ENCODE results near the gene SIAH1.
A peak's percentile ranks its signal among the peaks of the same experiment; 100 is the strongest.
"Not testable (repeated sequence)": the region's sequence is repeated elsewhere in the genome, so short reads cannot be mapped to it uniquely, and the experiment has no call there.

SIAH1 gene, protein sequence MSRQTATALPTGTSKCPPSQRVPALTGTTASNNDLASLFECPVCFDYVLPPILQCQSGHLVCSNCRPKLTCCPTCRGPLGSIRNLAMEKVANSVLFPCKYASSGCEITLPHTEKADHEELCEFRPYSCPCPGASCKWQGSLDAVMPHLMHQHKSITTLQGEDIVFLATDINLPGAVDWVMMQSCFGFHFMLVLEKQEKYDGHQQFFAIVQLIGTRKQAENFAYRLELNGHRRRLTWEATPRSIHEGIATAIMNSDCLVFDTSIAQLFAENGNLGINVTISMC

DNA sequence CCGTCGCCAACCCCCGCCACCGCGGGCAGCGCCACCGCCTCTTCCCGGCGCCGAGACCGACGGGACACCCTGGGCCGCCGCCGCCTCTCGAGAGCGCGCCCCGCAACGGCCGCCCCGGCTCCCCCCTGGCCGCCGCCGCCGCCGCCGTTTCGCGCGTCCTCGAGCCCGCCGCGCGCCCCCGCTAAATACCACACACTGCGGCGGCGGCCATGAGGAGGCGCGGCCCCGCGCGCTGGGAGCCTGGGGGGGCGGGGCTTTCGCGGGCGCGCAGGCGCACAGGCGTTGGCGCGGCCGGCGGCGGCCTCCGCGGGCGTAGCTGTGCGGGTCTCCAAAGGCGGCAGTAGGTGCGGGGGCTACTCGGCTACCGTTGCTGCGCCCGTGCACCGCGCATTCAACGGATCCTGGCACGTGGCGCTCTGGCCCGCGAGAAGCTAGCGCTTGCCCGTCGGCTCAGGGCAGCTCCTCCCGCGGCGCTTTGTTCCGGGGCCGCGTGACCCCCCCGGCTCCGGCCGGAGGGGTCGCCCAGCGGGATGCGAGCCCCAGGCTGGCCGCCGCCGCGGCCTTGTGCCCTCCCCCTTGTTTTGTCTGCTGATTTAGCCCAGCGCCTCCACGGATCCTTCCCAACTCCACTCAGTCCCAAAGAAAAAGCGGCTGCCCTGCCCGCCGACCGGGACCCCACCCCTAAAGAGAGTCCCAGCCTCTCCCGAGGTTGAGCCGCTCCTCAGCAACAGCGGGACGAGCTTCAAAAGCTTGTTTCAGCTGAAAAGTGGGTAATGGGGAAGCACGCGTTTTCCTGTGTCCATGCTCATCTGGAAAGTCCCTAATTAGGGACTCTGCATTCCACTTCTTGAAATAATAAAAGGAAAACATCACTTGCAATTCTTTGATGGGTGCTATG, at the start of gene SIAH1:
Gene SIAH1, minus strand, starts transcription at position 161 of the 898 bp plus-strand sequence. CDS start 22,985 bp downstream, outside the sequence.
- in situ Hi-C loops (cut with HindIII; ENCODE audit: low pct_unique_long_range_greater_than_20kb, low sequenced_read_pairs) = no loop called here
- DNase-seq (ENCODE audit: low read depth in 1 of 2, low spot score in 1 of 2) = peak; percentile 82
- no peak for TF ChIP-seq JUND (IDR thresholded peaks at IDR 0.05; ENCODE audit: low read depth)

DNA sequence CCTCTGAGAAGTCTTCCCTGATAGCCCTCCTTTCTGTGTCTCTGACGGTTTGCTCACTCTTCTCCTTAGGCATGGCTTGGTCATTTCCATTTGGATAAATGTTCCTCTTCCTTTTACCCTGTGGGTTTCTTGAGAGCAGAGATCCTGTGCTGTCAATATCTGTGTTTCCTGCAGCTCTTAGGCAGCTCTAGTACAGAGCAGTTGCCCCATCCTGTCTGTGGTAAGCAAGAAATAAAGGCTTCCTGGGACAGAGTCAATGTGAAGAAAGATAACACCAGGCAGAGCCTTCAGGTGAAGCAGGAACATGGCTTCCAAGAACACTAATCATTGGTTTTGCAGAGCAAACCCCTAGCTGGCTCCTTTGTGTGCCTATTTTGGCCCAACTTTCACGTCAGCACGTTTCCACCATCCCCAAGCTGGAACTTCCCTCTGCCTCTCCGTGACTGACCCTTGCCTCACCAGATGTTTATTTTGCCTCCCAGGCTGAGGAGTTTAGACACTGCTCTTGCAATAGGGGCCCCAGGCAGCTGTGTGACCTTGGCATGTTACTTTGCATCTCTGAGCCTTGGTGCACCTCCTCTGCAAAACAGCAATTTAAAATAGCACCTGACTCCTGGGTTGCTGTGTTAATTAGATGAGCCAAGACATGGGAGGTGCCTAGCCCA, 49.6 kb upstream of the SIAH1 start:
- in situ Hi-C loops (cut with HindIII; ENCODE audit: low pct_unique_long_range_greater_than_20kb, low sequenced_read_pairs) = no loop called here
- TF ChIP-seq JUND (IDR thresholded peaks at IDR 0.05; ENCODE audit: low read depth) = no peak
- no peak for DNase-seq (ENCODE audit: low read depth in 1 of 2, low spot score in 1 of 2)

DNA sequence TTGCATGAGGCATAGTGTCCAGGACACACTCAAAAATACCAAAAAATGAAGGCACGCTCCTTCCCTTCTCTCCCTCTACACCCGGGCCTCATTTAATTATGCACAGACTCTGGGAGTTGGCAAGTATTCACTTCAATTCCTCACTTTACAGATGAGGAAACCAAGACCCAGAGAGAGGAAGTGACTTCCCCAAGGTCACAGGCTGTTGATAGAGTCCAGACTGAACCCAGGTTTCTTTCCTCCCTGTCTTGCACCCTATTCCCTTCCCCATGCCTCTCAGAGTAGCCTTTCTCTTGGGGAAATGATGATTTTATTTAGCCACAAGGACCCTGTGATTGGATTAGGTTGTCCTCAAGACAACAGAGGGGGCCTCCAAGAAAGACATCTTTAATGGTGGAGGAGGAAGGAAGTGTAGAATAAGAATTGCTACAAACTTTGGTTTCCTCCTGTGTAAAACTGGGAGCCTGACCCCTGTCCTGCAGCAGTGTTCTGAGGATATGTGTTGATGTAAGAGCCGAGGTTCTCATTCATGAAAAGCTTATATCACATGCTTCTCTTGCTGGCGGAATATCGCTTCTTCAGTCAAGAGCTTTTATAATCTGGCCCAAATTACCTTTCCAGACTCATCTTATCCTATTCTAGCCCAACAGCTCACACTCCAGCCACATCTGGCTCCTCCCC, 48.8 kb upstream of the SIAH1 start:
- DNase-seq (ENCODE audit: low read depth in 1 of 2, low spot score in 1 of 2) = no peak
- in situ Hi-C loops (cut with HindIII; ENCODE audit: low pct_unique_long_range_greater_than_20kb, low sequenced_read_pairs) = no loop called here
- no peak for TF ChIP-seq JUND (IDR thresholded peaks at IDR 0.05; ENCODE audit: low read depth)

DNA sequence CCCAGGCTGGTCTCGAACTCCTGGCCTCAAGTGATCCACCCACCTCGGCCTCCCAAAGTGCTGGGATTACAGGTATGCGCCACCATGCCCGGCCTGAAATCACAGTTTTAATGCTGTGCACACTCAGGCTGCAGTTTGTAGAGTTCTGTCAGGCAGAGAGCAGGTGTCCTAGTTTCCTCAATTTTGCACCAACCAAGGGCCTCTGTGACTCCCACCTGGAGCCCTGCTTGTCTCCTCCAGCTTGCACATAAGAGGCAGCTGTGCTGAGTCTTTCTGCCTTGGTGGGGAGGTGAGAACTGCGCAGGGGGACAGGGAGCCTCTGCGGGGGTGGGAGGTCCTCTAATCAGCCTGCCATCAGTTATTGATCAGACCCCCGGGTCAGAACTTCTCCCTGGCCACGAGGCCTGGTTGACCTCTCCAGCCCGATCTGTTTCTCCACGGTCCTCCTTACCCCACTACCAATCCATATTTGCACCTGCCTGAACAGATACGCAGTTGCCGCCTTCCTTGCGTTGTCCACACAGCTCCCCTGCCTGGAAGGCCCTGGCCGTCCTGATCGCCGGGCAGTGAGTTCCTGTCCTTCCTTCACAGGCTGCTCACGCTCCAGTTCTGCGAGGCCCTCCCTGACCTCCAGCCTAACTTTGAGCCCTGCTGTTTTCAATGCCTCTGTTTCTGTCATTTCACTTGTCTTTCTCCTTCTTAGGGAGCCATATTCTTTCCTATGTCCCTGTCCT, 48.1 kb upstream of the SIAH1 start:
- in situ Hi-C loops (cut with HindIII; ENCODE audit: low pct_unique_long_range_greater_than_20kb, low sequenced_read_pairs) = no loop called here
- TF ChIP-seq JUND (IDR thresholded peaks at IDR 0.05; ENCODE audit: low read depth) = no peak
- no peak for DNase-seq (ENCODE audit: low read depth in 1 of 2, low spot score in 1 of 2)

DNA sequence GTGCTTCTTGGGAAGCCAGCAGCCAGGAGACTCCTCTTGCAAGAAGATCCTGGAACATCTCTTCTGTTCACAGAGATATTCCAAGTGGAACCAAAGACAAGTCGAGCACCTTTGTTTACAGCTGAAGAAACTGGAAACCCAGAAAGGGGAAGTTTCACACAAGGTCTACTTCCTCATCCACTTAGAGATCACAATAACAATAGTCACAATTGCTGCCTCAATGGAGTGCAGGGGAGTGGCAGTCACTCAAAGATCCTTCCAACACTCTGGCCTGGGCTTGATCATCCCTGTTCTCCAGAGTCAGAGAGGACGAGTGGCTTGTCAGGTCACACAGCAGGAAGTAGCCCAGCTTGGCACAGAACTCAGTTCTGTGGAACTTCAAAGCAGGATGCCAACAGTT, 46.9 kb upstream of the SIAH1 start:
- TF ChIP-seq JUND (IDR thresholded peaks at IDR 0.05; ENCODE audit: low read depth) = no peak
- in situ Hi-C loops (cut with HindIII; ENCODE audit: low pct_unique_long_range_greater_than_20kb, low sequenced_read_pairs) = no loop called here
- DNase-seq (ENCODE audit: low read depth in 1 of 2, low spot score in 1 of 2) = no peak

DNA sequence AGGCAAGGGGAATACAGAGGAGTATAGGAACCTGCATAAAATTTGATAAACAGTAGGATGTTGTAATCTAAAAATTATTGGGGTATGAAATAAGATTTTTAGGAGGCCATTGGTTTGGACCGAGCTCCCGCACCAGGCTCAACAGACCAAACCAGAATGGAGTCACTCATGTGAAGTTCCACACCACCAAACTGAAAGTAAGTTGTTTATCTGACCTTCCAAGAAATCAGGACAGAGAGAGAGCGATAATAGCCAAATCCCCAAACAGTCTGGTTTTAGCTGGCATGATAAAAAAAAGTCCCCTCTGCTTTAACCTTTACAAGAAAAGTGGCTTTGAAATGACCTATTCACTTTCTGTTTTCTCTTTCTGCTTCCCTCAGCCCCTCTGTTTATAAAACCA, 45.7 kb upstream of the SIAH1 start:
- TF ChIP-seq JUND (IDR thresholded peaks at IDR 0.05; ENCODE audit: low read depth) = no peak
- in situ Hi-C loops (cut with HindIII; ENCODE audit: low pct_unique_long_range_greater_than_20kb, low sequenced_read_pairs) = no loop called here
- no peak for DNase-seq (ENCODE audit: low read depth in 1 of 2, low spot score in 1 of 2)

DNA sequence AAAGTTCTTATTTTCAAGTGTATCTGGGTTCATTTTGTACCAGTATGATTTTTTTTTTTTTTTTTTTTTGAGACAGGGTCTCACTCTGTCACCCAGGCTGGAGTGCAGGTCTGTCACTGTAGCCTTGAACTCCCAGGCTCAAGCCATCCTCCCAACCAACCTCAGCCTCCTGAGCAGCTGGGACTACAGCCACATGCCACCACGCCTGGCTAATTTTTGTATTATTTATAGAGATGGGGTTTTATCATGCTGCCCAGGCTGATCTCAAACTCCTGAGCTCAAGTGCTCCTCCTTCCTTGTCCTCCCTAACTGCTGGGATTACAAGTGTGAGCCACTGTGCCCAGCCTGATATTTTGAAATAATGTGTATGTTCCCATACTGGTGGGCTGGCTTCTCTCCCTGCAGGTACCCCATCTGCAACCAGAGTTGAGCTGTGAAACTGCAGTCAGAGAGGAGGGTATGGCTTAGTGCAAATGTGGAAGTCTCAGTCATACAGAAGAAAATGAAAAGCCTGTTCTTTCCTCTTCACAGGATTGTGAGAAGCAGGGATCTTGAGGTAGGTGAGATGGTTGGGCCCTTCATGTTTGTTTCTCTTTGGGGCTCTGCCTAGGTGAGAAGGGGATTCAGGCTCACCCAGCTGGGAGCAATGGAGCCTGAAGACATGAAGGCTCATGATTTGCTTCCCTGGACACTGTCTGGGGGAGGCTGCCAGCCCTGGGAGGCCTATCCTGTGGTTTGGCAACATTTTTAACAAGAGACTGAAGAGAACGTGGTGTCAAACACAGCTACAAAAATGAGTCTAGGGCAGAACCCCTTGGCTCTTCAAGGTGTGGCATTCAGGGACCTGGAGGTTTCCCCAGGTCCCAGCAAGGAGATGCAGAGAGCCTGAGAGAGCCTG, 41.3 kb upstream of the SIAH1 start:
- no peak for DNase-seq (ENCODE audit: low read depth in 1 of 2, low spot score in 1 of 2)
- TF ChIP-seq JUND (IDR thresholded peaks at IDR 0.05; ENCODE audit: low read depth) = no peak
- in situ Hi-C loops (cut with HindIII; ENCODE audit: low pct_unique_long_range_greater_than_20kb, low sequenced_read_pairs) = no loop called here

DNA sequence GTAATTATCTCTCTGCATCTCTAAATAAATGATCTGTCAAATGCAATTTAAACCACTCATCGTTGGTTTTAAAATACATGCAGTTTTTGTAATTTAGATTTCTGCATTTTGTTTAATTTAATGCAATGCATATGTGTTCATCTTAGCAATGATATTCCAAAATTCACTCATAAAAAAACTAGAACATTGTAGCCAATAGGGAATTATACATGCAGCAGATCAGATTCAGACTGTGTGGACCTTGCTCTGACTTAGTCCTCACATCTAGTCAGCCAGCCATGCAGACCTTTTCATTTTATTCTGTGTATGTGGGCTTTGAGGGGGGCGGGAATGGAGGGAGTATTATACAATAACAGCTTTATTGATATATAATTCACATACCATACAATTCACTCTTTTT, 37.3 kb upstream of the SIAH1 start:
- no peak for TF ChIP-seq JUND (IDR thresholded peaks at IDR 0.05; ENCODE audit: low read depth)

DNA sequence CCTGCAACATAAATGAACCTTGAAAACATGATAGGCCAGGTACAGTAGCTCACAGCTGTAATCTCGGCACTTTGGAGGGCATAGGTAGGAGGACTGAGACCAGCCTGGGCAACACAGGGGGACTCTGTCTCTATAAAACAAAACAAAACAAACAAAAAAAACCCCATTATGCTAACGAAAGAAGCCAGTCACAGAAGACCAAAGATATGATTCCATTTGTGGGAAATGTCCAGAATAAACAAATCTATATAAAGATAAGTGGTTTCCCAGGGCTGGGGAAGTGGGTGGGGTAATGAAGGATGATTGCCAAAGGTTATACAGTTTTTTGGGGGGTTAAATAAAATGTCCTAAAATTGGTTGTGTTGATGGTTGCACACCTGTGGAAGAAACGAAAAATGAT, 36.5 kb upstream of the SIAH1 start:
- in situ Hi-C loops (cut with HindIII; ENCODE audit: low pct_unique_long_range_greater_than_20kb, low sequenced_read_pairs) = no loop called here
- no peak for DNase-seq (ENCODE audit: low read depth in 1 of 2, low spot score in 1 of 2)
- TF ChIP-seq JUND (IDR thresholded peaks at IDR 0.05; ENCODE audit: low read depth) = no peak

More for the DNA sequence above, 37.3 kb upstream of the SIAH1 start:
- DNase-seq (ENCODE audit: low read depth in 1 of 2, low spot score in 1 of 2) = no peak
- in situ Hi-C loops (cut with HindIII; ENCODE audit: low pct_unique_long_range_greater_than_20kb, low sequenced_read_pairs) = no loop called here

DNA sequence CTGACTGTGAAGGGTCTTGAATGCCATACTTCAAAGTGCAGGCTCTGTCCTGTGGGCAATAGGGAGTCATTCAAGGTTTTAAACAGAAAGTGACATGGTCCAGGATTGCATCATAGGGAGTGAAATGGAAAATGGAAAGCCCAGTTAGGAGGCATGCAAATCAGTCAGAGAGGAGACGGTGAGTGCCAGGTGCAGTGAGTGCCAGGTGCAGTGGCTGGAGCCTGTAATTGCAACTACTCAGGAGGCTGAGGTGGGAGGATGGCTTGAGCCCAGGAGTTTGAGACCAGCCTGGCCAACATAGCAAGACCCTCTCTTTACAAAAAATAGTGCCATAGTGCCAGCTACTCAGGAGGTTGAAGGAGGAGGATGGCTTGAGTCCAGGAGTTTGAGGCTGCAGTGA, 35.2 kb upstream of the SIAH1 start:
- TF ChIP-seq JUND (IDR thresholded peaks at IDR 0.05; ENCODE audit: low read depth) = no peak
- in situ Hi-C loops (cut with HindIII; ENCODE audit: low pct_unique_long_range_greater_than_20kb, low sequenced_read_pairs) = no loop called here
- DNase-seq (ENCODE audit: low read depth in 1 of 2, low spot score in 1 of 2) = peak in 1 of 2 experiments; percentile 21

DNA sequence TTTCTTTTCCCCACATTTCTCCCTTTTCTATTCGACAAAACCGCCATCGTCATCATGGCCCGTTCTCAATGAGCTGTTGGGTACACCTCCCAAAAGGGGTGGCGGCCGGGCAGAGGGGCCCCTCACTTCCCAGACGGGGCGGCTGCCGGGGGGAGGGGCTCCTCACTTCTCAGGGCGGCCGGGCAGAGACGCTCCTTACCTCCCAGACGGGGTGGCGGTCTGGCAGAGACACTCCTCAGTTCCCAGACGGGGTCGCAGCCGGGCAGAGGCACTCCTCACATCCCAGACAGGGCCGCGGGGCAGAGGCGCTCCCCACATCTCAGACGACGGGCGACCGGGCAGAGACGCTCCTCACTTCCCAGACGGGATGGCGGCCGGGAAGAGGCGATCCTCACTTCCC, 31.4 kb upstream of the SIAH1 start:
- DNase-seq (ENCODE audit: low read depth in 1 of 2, low spot score in 1 of 2); in situ Hi-C loops (cut with HindIII; ENCODE audit: low pct_unique_long_range_greater_than_20kb, low sequenced_read_pairs): not testable (repeated sequence)
